PC-3 (cell line): ENCODE results near the gene HMX3. TPM values are rescaled to one million over a fixed set of nuclear protein-coding genes. Genes with fewer than 3 reads are reported as not detected.

Source experiments
- ATAC-seq: fragments of 200-7000 bp; cut with Tn5 transposase; 2 replicates; pipeline ENCODE4 v1.9.1; 2020; ENCODE audit warnings: mild to moderate bottlenecking, moderate library complexity
- BruUV-seq: library from RNA; stranded (reverse); fragments of 400-500 nt; replicated peaks from 2 replicates; lab custom pipeline; 2021; lab: Mats Ljungman, UMichigan
- CTCF ChIA-PET: fragments of 300-600 bp; sonication (Branson Sonifier 250); formaldehyde crosslinking; loops from one replicate; lab custom pipeline; 2022; ENCODE audit warnings: antibody characterized with exemption; lab: Charles Lee
- POLR2A ChIA-PET: fragments of 300-600 bp; sonication (Branson Sonifier 250); formaldehyde crosslinking; loops from one replicate; lab custom pipeline; 2022; ENCODE audit warnings: antibody characterized with exemption; ENCODE audit not compliant: unreplicated experiment; lab: Charles Lee
- DNase-seq: peaks from one replicate; pipeline ENCODE4 v3.0.0-alpha.2; 2015
- H2AFZ ChIP-seq: fragments of 300-600 bp; sonication (generic); 2 replicates; pipeline ENCODE4 v1.6.0; 2016; ENCODE audit warnings: antibody characterized with exemption, low read length
- H3F3A ChIP-seq: fragments of 300-600 bp; sonication (generic); one replicate; pipeline ENCODE4 v1.6.0; 2017; ENCODE audit warnings: antibody characterized with exemption, low read length, control low read depth, mild to moderate bottlenecking; ENCODE audit not compliant: unreplicated experiment
- H3K27ac ChIP-seq: fragments of 300-600 bp; sonication (generic); 2 replicates; pipeline ENCODE4 v1.5.1; 2016; ENCODE audit warnings: mild to moderate bottlenecking, low read length
- H3K27me3 ChIP-seq: fragments of 300-600 bp; sonication (generic); 2 replicates; pipeline ENCODE4 v1.6.1; 2016; ENCODE audit warnings: low read length, mixed read lengths
- H3K36me3 ChIP-seq: fragments of 300-600 bp; sonication (generic); 2 replicates; pipeline ENCODE4 v1.6.1; 2016; ENCODE audit warnings: low read depth, mixed run types, low read length, mixed read lengths
- H3K4me1 ChIP-seq: fragments of 300-600 bp; sonication (generic); 2 replicates; pipeline ENCODE4 v1.5.1; 2016; ENCODE audit warnings: low read length; ENCODE audit not compliant: insufficient read depth
- H3K4me2 ChIP-seq: fragments of 300-600 bp; sonication (generic); 2 replicates; pipeline ENCODE4 v1.6.0; 2016; ENCODE audit warnings: low read length
- H3K4me3 ChIP-seq: fragments of 300-600 bp; sonication (generic); 2 replicates; pipeline ENCODE4 v1.5.1; 2016; ENCODE audit warnings: mild to moderate bottlenecking, low read length, mixed read lengths
- H3K79me2 ChIP-seq: fragments of 300-600 bp; sonication (generic); 2 replicates; pipeline ENCODE4 v1.6.1; 2017; ENCODE audit warnings: low read length, mixed read lengths
- H3K9ac ChIP-seq: fragments of 300-600 bp; sonication (generic); 2 replicates; pipeline ENCODE4 v1.6.0; 2016; ENCODE audit warnings: mild to moderate bottlenecking, low read length
- H3K9me2 ChIP-seq: fragments of 300-600 bp; sonication (generic); replicated peaks from 2 replicates; pipeline ENCODE4 v1.6.1; 2016; ENCODE audit warnings: mixed run types, low read length, mixed read lengths
- H3K9me3 ChIP-seq: fragments of 300-600 bp; sonication (generic); 2 replicates; pipeline ENCODE4 v1.6.1; 2016; ENCODE audit warnings: low read length, mixed read lengths
- H4K20me1 ChIP-seq: fragments of 300-600 bp; sonication (generic); 2 replicates; pipeline ENCODE4 v1.6.1; 2016; ENCODE audit warnings: low read length, mixed read lengths
- EZH2 ChIP-seq: fragments of 300-600 bp; sonication (generic); IDR thresholded peaks from one replicate; pipeline ENCODE4 v1.6.1; 2017; ENCODE audit warnings: antibody characterized with exemption, mild to moderate bottlenecking, low read length; ENCODE audit not compliant: unreplicated experiment
- EZH2phosphoT487 ChIP-seq: fragments of 300-600 bp; sonication (generic); IDR thresholded peaks from 2 replicates; pipeline ENCODE4 v1.6.1; 2018; ENCODE audit warnings: mild to moderate bottlenecking, antibody characterized with exemption, low read length, borderline replicate concordance
- intact Hi-C: fragments of 100-400 bp; cut with micrococcal nuclease; formaldehyde crosslinking; loops from 2 replicates; pipeline ENCODE4 v1.9.0; 2023
- total RNA-seq: library from RNA; depleted of rRNA; stranded (reverse); fragments of >200 nt; gene quantifications from 2 replicates; pipeline ENCODE4 v1.2.3, GENCODE V29; 2014; rRNA removed
- TF ChIP-seq, protein P1 (sequence below): fragments of 300-600 bp; sonication (generic); conservative IDR thresholded peaks from 2 replicates; pipeline ENCODE4 v1.5.1; 2017; ENCODE audit warnings: antibody characterized with exemption, low read depth, mild to moderate bottlenecking, low read length

HMX3 gene
- total RNA-seq, 1 experiment from 2014 or later, result 0.51 TPM

DNA sequence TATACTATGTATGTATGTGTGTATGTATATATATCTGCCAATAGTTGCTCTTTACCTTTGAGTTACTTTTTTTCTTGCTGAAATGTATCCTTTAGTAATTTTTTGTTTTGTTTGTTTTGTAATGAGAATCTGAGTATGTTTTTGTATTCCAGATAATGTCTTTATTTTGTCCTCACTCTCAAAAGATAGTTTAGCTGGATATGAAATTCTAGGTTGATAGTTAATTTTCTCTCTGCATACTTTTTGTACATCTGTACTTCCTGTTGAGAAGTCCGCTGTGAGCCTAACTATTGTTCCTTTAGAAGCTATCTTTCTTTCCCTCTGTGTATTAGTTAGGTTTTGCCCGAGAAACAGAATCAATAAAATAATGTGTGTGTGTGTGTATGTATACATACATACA lies 48.0 kb downstream of the HMX3 start:
- H4K20me1 ChIP-seq, result no peaks in the 10 kb centered on the region
- H3K79me2 ChIP-seq, result no peaks in the 10 kb centered on the region
- no peaks in the 10 kb centered on the region; the same call in 1 of the 2 replicates for H3K36me3 ChIP-seq
- no peak overlapping the region for H3K27ac ChIP-seq
- no peak overlapping the region for H3K9ac ChIP-seq
- intact Hi-C loops, result no loop called here
- no peaks in the 10 kb centered on the region for H3K27me3 ChIP-seq
- no peak overlapping the region for H3K4me3 ChIP-seq
- no peak for TF ChIP-seq EZH2
- TF ChIP-seq EZH2phosphoT487, result no peak
- TF ChIP-seq, protein P1, sequence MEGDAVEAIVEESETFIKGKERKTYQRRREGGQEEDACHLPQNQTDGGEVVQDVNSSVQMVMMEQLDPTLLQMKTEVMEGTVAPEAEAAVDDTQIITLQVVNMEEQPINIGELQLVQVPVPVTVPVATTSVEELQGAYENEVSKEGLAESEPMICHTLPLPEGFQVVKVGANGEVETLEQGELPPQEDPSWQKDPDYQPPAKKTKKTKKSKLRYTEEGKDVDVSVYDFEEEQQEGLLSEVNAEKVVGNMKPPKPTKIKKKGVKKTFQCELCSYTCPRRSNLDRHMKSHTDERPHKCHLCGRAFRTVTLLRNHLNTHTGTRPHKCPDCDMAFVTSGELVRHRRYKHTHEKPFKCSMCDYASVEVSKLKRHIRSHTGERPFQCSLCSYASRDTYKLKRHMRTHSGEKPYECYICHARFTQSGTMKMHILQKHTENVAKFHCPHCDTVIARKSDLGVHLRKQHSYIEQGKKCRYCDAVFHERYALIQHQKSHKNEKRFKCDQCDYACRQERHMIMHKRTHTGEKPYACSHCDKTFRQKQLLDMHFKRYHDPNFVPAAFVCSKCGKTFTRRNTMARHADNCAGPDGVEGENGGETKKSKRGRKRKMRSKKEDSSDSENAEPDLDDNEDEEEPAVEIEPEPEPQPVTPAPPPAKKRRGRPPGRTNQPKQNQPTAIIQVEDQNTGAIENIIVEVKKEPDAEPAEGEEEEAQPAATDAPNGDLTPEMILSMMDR, result no peak
- no peak overlapping the region for H2AFZ ChIP-seq
- no TSS peak for BruUV-seq
- peaks cover 10% of the 10 kb centered on the region; the same call in 1 of the 2 replicates for H3K4me1 ChIP-seq
- no peaks in the 10 kb centered on the region for H3K9me3 ChIP-seq
- no peak overlapping the region for H3K4me2 ChIP-seq
- ATAC-seq (no peak), DNase-seq (no peak)
- no peaks in the 10 kb centered on the region for H3K9me2 ChIP-seq
- ChIA-PET CTCF (no interaction called here), POLR2A (no interaction called here)
- no peaks in the 10 kb centered on the region for H3F3A ChIP-seq

DNA sequence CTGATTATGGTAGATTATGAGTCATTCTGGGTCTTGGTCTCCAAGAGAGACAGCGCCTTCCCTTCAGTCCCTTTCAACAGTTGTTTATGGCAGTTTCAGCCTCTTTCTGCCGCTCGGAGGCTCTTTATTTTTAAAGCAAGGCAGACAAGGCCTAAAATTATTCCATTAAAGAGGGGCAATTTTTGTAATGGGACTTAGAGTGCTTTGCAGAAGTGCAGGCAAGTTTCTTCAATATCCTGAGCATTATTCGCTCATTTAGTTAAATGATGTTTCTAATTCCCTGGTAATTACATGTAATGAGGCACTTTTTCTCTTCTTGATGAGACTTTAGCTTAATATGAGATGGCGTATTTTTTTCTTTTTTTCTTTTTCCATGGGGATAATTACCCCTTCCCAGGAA lies 52.0 kb downstream of the HMX3 start:
- Histone ChIP-seq H3K9me3 (no peaks in the 10 kb centered on the region), H3K4me3 (no peak overlapping the region), H3K27me3 (no peaks in the 10 kb centered on the region), H3K9me2 (no peaks in the 10 kb centered on the region), H4K20me1 (no peaks in the 10 kb centered on the region), H3K9ac (no peak overlapping the region), H3K4me2 (no peak overlapping the region), H2AFZ (no peak overlapping the region), H3K4me1 (no peaks in the 10 kb centered on the region), H3K27ac (no peak overlapping the region), H3K79me2 (no peaks in the 10 kb centered on the region), H3K36me3 (no peaks in the 10 kb centered on the region; the same call in 1 of the 2 replicates), H3F3A (no peaks in the 10 kb centered on the region)
- no TSS peak for BruUV-seq
- DNase-seq, result no peak
- ChIA-PET CTCF (no interaction called here), POLR2A (no interaction called here)
- intact Hi-C loops, result no loop called here
- no peak for ATAC-seq
- TF ChIP-seq EZH2phosphoT487, result no peak
- TF ChIP-seq EZH2, result no peak
- TF ChIP-seq, protein P1, result no peak

Other genes with a start within 250 kb of the HMX3 start
- gene FAM24A, start 225.4 kb upstream of the HMX3 start, total RNA-seq, result not detected in 2 replicates
- 4.5 and 6.2 TPM in 2 replicates for gene C10orf88, start 181.7 kb upstream of the HMX3 start, total RNA-seq
- 2.3 and 2.6 TPM in 2 replicates for gene PSTK, start 155.6 kb upstream of the HMX3 start, total RNA-seq
- gene IKZF5, start 127.2 kb upstream of the HMX3 start, total RNA-seq, result 1.6 TPM in 2 replicates
- 2.8 and 3.2 TPM in 2 replicates for gene ACADSB, start 127.0 kb upstream of the HMX3 start, total RNA-seq
- gene HMX2, start 12.2 kb downstream of the HMX3 start, total RNA-seq, result not detected in 2 replicates
- 271 and 291 TPM in 2 replicates for gene BUB3, start 18.4 kb downstream of the HMX3 start, total RNA-seq